Heart left ventricle (tissue), 16 donors: ENCODE data around the gene ZDHHC11B. TPM values are rescaled to one million over a fixed set of nuclear protein-coding genes. Genes with fewer than 3 reads are reported as not detected.
A peak's percentile ranks its signal among the peaks of the same experiment; 100 is the strongest.
"Not testable (repeated sequence)": the region's sequence is repeated elsewhere in the genome, so short reads cannot be mapped to it uniquely, and the experiment has no call there.

Experiments
- ATAC-seq, 4 donors: fragments of 200-7000 bp; cut with Tn5 transposase; one replicate each; pipeline ENCODE4 v1.9.1; 2020 to 2022; ENCODE audit warnings: moderate library complexity in 4 of 4, mild to moderate bottlenecking in 3 of 4, moderate number of reproducible peaks in 1 of 4
- DNase-seq, 5 donors: peaks; one replicate each; pipeline ENCODE4 v3.0.0-alpha.2; 2020
- H3K27ac ChIP-seq, 12 donors: fragments of 200-600 bp; sonication (generic) in 4 of 12; one replicate each; pipeline versions ENCODE4 v1.5.0 to v1.8.0; 2016 to 2022; ENCODE audit warnings: mild to moderate bottlenecking in 2 of 12
- H3K27me3 ChIP-seq, 9 donors: fragments of 200-600 bp; sonication (generic) in 2 of 9; one replicate each; pipeline versions ENCODE4 v1.5.1 to v1.8.0; 2016 to 2022; ENCODE audit warnings: mild to moderate bottlenecking in 3 of 9
- H3K36me3 ChIP-seq, 9 donors: fragments of 200-600 bp; sonication (generic) in 2 of 9; one replicate each; pipeline versions ENCODE4 v1.5.0 to v1.8.0; 2018 to 2022; ENCODE audit warnings: mild to moderate bottlenecking in 2 of 9
- H3K4me1 ChIP-seq, 12 donors: fragments of 200-600 bp; sonication (generic) in 4 of 12; one replicate each; pipeline versions ENCODE4 v1.5.0 to v1.8.0; 2016 to 2022; ENCODE audit warnings: mild to moderate bottlenecking in 3 of 12
- H3K4me3 ChIP-seq, 12 donors: fragments of 200-600 bp; sonication (generic) in 4 of 12; one replicate each; pipeline versions ENCODE4 v1.5.0 to v1.8.0; 2017 to 2022; ENCODE audit warnings: mild to moderate bottlenecking in 9 of 12, moderate library complexity in 4 of 12
- H3K9me3 ChIP-seq, 12 donors: fragments of 200-600 bp; sonication (generic) in 4 of 12; one replicate each; pipeline versions ENCODE4 v1.5.0 to v1.8.0; 2016 to 2022; ENCODE audit warnings: mild to moderate bottlenecking in 1 of 12
- CTCF ChIP-seq, 12 donors: fragments of 200-600 bp; sonication (generic) in 4 of 12; IDR thresholded peaks; one replicate each; pipeline versions ENCODE4 v1.5.0 to v1.8.0; 2018 to 2022; ENCODE audit warnings: antibody characterized with exemption in 12 of 12, mild to moderate bottlenecking in 5 of 12
- POLR2A ChIP-seq, 2 donors: fragments of 450-650 bp; IDR thresholded peaks; one replicate each; pipeline ENCODE4 v1.6.1; 2017; ENCODE audit warnings: antibody characterized with exemption in 2 of 2, mild to moderate bottlenecking in 2 of 2, moderate library complexity in 2 of 2
- WGBS, 4 donors: extraction: QIAGEN DNeasy Blood & Tissue Kit in 2 of 4; methylation state at CpG; one replicate each; pipeline versions ENCODE4 v1.1.5 to v1.1.7; 2013 to 2018; 5-methylcytosine and 5-hydroxymethylcytosine counted together
- intact Hi-C, 10 donors: fragments of 100-400 bp; cut with DNase I; formaldehyde crosslinking; loops; one replicate each; pipeline versions ENCODE4 v1.11.1 to v1.14.2; 2022
- polyA plus RNA-seq, 2 donors: library from polyadenylated mRNA; stranded (reverse); fragments of 200-250 nt; gene quantifications; one replicate each; pipeline ENCODE4 v1.2.3, GENCODE V29; 2013
- total RNA-seq, 9 donors: library from RNA; depleted of rRNA in 2 of 9; stranded (reverse); fragments of >200 nt in 2 of 9; fragmentation: NEBNext Ultra II Directional in 3 of 9; extraction: Animal tissue kit (Norgen Biotek cat#: 25700) in 3 of 9; gene quantifications; one replicate each; pipeline versions ENCODE4 v1.1.0 to v1.2.4, GENCODE V29; 2016 to 2023
- donor health status: ischemic (EF 13 %, LVEDD 7.1; RV severe dilation, severe dysfunction).
- donor health status: healthy with polysubstance abuse.
- donor health status: DM: no; HTN: yes; CAD: no.
- donor health status: DM: no; HTN: no; CAD: no.
- donor health status: ischemic (EF 25% LVEDD 6.9; RV normal size, moderate dysfunction).
- donor health status: ischemic (EF 25% LVEDD 5.7; RV mildly dilated, moderate dysfunction).
- donor health status: healthy.
- donor health status: DM: yes; HTN: yes; CAD: no.
- donor health status: ischemic (EF 35%, LVEDD 5.7; RV mildly dilated, moderate dysfunction).
- donor health status: nonischemic (EF 11% LVEDD 7.7; RV severe dilation, severe dysfunction).
- donor health status: DM: yes; HTN: yes; CAD: no.
- donor health status: PGD.
- donor health status: ischemic (EF 29% LVEDD 5.4; RV normal size, mild dysfunction).
- donor health status: nonischemic (EF 23%, LVEDD 6.1; RV moderate dilation, normal function).

Gene ZDHHC11B
- total and polyA plus RNA-seq, 11 donors, result 3.0 to 26.5 (median 8.8) TPM

DNA sequence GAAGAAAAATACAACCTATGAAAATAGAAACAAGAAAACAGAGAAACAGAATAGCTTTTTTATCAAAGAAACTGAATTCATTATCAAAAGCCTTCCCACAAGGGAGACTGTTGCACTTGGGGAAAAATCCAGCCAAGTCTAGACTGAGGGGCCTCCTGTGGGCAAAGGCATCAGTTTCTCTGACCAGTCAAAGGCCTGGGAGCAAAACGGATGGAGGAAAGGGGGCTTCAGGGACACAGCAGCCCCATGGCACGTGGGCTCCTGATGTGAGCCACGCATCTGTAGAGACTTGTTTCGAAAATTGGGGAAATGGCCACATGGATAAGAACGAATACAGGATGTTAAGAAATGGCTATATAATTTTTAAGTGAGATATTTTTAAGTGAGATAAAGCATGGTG lies 21.1 kb downstream of the ZDHHC11B start:
- 80 to 89% (median 87%) methylated on average over 5 of the region's 5 CpGs for WGBS, 4 donors
- intact Hi-C loops, result loop anchor here in 3 of 10 donors (5.0 to 10.0 kb wide), 2 partner anchors 81 to 91 kb away; no protein-coding TSS in a partner anchor
- H3K27ac ChIP-seq, result no peak overlapping the region
- no peak for ATAC-seq
- no peak overlapping the region for H3K4me3 ChIP-seq
- no peak for DNase-seq
- H3K9me3 ChIP-seq, result no peaks in the 10 kb centered on the region
- peaks cover 0 to 37% (median 17%) of the 10 kb centered on the region in 12 donors for H3K4me1 ChIP-seq
- no peaks in the 10 kb centered on the region for H3K27me3 ChIP-seq
- no peak for TF ChIP-seq CTCF (IDR thresholded peaks at IDR 0.05)
- TF ChIP-seq POLR2A (IDR thresholded peaks at IDR 0.05), result no peak
- peaks cover 0 to 47% (median 2%) of the 10 kb centered on the region in 9 donors for H3K36me3 ChIP-seq

DNA sequence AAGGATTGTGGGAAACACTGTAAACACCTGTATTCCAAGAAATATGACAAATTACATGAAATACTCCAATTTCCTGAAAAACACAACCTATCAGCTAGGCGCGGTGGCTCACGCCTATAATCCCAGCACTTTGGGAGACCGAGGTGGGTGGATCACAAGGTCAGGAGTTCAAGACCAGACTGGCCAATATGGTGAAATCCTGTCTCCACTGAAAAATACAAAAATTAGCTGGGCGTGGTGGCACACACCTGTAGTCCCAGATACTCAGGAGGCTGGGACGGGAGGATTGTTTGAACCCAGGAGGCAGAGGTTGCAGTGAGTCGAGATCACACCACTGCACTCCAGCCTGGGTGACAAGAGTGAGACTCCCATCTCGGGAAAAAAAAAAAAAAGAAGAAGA lies 21.5 kb downstream of the ZDHHC11B start:
- intact Hi-C loops, result loop anchor here in 3 of 10 donors (5.0 to 10.0 kb wide), 2 partner anchors 82 to 91 kb away; no protein-coding TSS in a partner anchor
- Histone ChIP-seq H3K4me1 (peaks cover 0 to 41% (median 22%) of the 10 kb centered on the region in 12 donors), H3K36me3 (peaks cover 0 to 47% (median 2%) of the 10 kb centered on the region in 9 donors)
- H3K27me3 ChIP-seq, ATAC-seq, H3K4me3 ChIP-seq, H3K9me3 ChIP-seq, H3K27ac ChIP-seq: not testable (repeated sequence)
- peak in 2 of 5 donors; percentile 9 to 14 for DNase-seq
- WGBS, 4 donors, result 92 to 94% (median 93%) methylated on average over 8 of the region's 8 CpGs

- peaks cover 0 to 45% (median 2%) of the 10 kb centered on the region in 9 donors for H3K36me3 ChIP-seq
- H3K4me3 ChIP-seq, result no peak overlapping the region
- ATAC-seq, result no peak
- intact Hi-C loops, result loop anchor here in 3 of 10 donors (5.0 to 10.0 kb wide), 2 partner anchors 83 to 90 kb away; no protein-coding TSS in a partner anchor
- peak in 4 of 5 donors; percentile 26 to 61 (median 54) for DNase-seq
- peaks cover 5 to 50% (median 31%) of the 10 kb centered on the region in 12 donors for H3K4me1 ChIP-seq
- H3K9me3 ChIP-seq, result no peaks in the 10 kb centered on the region
- TF ChIP-seq POLR2A (IDR thresholded peaks at IDR 0.05), result no peak
- TF ChIP-seq CTCF (IDR thresholded peaks at IDR 0.05), result no peak
- H3K27ac ChIP-seq, result peak overlapping the region in 1 of 12 donors; percentile 3
- no peaks in the 10 kb centered on the region for H3K27me3 ChIP-seq
- 80 to 94% (median 84%) methylated on average over 8 of the region's 8 CpGs for WGBS, 4 donors
Observed at GRCh38 chr5:761854-762710, 22.4 kb downstream of the ZDHHC11B start.

DNA sequence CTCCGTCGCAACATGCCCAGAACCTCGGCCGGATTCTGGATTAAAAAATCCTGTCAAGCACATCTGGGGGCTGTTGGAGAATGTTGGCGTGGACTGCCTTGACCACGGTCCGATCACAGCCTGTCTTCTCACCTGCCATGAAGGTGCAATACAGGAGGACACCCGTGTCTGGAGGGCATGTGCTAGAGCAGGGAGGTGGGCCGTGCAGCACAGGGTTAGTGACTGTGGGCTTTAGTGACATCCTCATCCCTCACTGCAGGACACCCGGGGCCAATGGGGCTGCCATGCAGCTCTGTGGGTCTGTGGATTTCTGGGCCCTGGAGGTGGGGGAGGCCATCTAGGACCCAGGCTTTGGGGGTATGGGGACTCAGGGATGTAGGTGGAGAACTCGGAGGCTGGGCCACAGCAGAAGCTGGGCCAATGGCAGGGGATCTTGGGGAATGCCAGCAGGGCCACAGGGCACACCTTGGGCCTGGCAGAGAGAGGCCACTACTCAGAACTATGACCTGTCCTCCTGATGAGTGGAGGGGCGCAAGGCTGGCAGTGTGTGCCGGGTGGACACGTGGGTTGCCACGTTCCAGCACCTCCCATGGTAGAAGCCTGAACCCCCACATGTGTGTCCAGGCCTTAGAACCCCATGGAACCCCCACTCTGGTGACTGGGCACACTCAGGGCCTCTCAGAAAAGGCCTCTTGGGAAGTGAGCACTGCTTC lies 23.3 kb downstream of the ZDHHC11B start:
- Histone ChIP-seq H3K36me3 (peaks cover 0 to 36% (median 2%) of the 10 kb centered on the region in 9 donors), H3K4me3 (no peak overlapping the region), H3K27ac (peak overlapping the region in 1 of 12 donors; percentile 3), H3K4me1 (peaks cover 5 to 58% (median 37%) of the 10 kb centered on the region in 12 donors), H3K9me3 (no peaks in the 10 kb centered on the region), H3K27me3 (no peaks in the 10 kb centered on the region)
- DNase-seq (peak in 3 of 5 donors; percentile 9 to 48 (median 37)), ATAC-seq (no peak)
- intact Hi-C loops, result loop anchor here in 3 of 10 donors (5.0 to 10.0 kb wide), 2 partner anchors 84 to 89 kb away; no protein-coding TSS in a partner anchor
- TF ChIP-seq POLR2A (IDR thresholded peaks at IDR 0.05) (no peak), CTCF (IDR thresholded peaks at IDR 0.05) (no peak)
- WGBS, 4 donors, result 85 to 87% (median 87%) methylated on average over 15 of the region's 15 CpGs
